ENCODE measurements around the gene LCLAT1. TPM values are rescaled to one million over a fixed set of nuclear protein-coding genes. Genes with fewer than 3 reads are reported as not detected.

The LCLAT1 gene
- total and polyA plus RNA-seq, 4 donors = 2.4 to 14.6 (median 10.7) TPM

DNA sequence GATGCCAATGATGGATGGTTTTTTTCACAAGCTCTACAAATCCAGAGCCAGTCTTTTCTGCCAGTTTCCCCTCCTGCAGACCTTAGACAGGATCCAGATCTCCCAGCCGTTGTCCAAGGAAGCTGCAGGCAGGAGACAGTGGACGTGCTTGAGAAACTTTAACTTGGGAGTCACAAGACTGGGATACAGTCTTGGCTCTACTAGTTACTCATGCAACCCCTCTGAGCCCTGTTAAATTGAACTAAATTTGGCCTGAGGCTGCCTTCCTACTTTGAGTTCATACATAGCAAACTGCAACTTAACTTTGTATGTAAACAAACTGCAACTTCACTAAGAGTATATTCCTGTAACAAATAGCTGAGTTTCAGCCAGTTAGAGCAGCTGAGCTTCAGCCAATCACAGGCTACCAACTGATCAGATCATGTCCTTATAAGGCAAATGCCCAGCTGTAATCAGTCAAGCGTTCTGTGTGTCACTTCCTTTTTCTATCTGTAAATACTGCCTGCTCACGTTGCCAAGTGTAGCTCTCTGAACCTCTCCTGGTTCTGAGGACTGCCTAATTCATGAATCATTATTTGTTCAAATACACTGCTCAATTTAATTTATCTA lies 219.3 kb downstream of the LCLAT1 start:
- no peak for DNase-seq (ENCODE audit: low spot score)
- TF ChIP-seq FOXA2 (IDR thresholded peaks at IDR 0.05) (no peak), SP1 (IDR thresholded peaks at IDR 0.05) (no peak), RAD21 (IDR thresholded peaks at IDR 0.05) (no peak)
- H3K27me3 ChIP-seq (ENCODE audit: control insufficient read depth in 4 of 4, insufficient read depth in 4 of 4, low read length in 3 of 4) = no peaks in the 10 kb centered on the region
- peaks cover 0 to 11% (median under 1%) of the 10 kb centered on the region in 4 donors for H3K9me3 ChIP-seq (ENCODE audit: control insufficient read depth in 4 of 4, low read length in 3 of 4)
- WGBS = 65% methylated on average over 4 of the region's 4 CpGs
- no peak overlapping the region for H3K9ac ChIP-seq (ENCODE audit: low read depth in 1 of 2, low read length in 2 of 2)
- no peak overlapping the region for H3K27ac ChIP-seq (ENCODE audit: low read depth in 1 of 2, low read length in 2 of 2)
- H3K36me3 ChIP-seq (ENCODE audit: control insufficient read depth in 4 of 4, insufficient read depth in 3 of 4, low read depth in 1 of 4, low read length in 3 of 4) = no peaks in the 10 kb centered on the region
- no peak overlapping the region for H3K4me3 ChIP-seq (ENCODE audit: low read depth in 1 of 3, low read length in 3 of 3)
- no peaks in the 10 kb centered on the region for H3K4me1 ChIP-seq (ENCODE audit: control insufficient read depth in 4 of 4, insufficient read depth in 4 of 4, low read length in 3 of 4)

DNA sequence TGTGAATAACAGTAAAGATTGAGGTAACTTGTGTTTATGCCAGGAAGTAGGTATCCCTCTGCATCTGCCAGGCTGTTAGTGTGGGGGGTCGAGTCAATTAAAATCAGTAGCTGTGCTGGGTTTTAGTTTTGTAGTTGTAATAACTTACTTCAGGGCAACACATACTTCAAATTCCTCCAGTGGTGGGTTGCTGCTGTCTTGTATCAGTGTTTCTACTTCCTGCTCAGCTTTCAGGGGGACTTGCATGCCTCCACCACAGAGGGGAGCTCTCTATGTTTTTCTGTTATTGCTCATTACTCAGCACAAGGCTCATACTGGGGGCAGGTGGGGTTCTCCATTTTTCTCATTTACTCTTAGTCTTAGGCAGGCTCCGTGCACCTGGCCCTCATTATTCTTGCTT lies 223.4 kb downstream of the LCLAT1 start:
- DNase-seq (ENCODE audit: low spot score) = peak; percentile 10
- H3K27me3 ChIP-seq (ENCODE audit: control insufficient read depth in 4 of 4, insufficient read depth in 4 of 4, low read length in 3 of 4) = no peaks in the 10 kb centered on the region
- H3K36me3 ChIP-seq (ENCODE audit: control insufficient read depth in 4 of 4, insufficient read depth in 3 of 4, low read depth in 1 of 4, low read length in 3 of 4) = no peaks in the 10 kb centered on the region
- peaks cover 0 to 11% (median under 1%) of the 10 kb centered on the region in 4 donors for H3K9me3 ChIP-seq (ENCODE audit: control insufficient read depth in 4 of 4, low read length in 3 of 4)
- WGBS = 78% methylated on average over 2 of the region's 2 CpGs
- no peak overlapping the region for H3K9ac ChIP-seq (ENCODE audit: low read depth in 1 of 2, low read length in 2 of 2)
- H3K4me1 ChIP-seq (ENCODE audit: control insufficient read depth in 4 of 4, insufficient read depth in 4 of 4, low read length in 3 of 4) = no peaks in the 10 kb centered on the region
- no peak overlapping the region for H3K27ac ChIP-seq (ENCODE audit: low read depth in 1 of 2, low read length in 2 of 2)
- H3K4me3 ChIP-seq (ENCODE audit: low read depth in 1 of 3, low read length in 3 of 3) = no peak overlapping the region
- TF ChIP-seq FOXA2 (IDR thresholded peaks at IDR 0.05) (no peak), GABPA (IDR thresholded peaks at IDR 0.05 in 1 of 2, conservative IDR thresholded peaks at IDR 0.05 in 1 of 2) (no peak), TAF1 (conservative IDR thresholded peaks at IDR 0.05) (no peak)
- TF ChIP-seq, protein P1, sequence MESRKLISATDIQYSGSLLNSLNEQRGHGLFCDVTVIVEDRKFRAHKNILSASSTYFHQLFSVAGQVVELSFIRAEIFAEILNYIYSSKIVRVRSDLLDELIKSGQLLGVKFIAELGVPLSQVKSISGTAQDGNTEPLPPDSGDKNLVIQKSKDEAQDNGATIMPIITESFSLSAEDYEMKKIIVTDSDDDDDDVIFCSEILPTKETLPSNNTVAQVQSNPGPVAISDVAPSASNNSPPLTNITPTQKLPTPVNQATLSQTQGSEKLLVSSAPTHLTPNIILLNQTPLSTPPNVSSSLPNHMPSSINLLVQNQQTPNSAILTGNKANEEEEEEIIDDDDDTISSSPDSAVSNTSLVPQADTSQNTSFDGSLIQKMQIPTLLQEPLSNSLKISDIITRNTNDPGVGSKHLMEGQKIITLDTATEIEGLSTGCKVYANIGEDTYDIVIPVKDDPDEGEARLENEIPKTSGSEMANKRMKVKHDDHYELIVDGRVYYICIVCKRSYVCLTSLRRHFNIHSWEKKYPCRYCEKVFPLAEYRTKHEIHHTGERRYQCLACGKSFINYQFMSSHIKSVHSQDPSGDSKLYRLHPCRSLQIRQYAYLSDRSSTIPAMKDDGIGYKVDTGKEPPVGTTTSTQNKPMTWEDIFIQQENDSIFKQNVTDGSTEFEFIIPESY (IDR thresholded peaks at IDR 0.05) = no peak
- TF ChIP-seq, protein P2, sequence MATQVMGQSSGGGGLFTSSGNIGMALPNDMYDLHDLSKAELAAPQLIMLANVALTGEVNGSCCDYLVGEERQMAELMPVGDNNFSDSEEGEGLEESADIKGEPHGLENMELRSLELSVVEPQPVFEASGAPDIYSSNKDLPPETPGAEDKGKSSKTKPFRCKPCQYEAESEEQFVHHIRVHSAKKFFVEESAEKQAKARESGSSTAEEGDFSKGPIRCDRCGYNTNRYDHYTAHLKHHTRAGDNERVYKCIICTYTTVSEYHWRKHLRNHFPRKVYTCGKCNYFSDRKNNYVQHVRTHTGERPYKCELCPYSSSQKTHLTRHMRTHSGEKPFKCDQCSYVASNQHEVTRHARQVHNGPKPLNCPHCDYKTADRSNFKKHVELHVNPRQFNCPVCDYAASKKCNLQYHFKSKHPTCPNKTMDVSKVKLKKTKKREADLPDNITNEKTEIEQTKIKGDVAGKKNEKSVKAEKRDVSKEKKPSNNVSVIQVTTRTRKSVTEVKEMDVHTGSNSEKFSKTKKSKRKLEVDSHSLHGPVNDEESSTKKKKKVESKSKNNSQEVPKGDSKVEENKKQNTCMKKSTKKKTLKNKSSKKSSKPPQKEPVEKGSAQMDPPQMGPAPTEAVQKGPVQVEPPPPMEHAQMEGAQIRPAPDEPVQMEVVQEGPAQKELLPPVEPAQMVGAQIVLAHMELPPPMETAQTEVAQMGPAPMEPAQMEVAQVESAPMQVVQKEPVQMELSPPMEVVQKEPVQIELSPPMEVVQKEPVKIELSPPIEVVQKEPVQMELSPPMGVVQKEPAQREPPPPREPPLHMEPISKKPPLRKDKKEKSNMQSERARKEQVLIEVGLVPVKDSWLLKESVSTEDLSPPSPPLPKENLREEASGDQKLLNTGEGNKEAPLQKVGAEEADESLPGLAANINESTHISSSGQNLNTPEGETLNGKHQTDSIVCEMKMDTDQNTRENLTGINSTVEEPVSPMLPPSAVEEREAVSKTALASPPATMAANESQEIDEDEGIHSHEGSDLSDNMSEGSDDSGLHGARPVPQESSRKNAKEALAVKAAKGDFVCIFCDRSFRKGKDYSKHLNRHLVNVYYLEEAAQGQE (IDR thresholded peaks at IDR 0.05) = no peak

DNA sequence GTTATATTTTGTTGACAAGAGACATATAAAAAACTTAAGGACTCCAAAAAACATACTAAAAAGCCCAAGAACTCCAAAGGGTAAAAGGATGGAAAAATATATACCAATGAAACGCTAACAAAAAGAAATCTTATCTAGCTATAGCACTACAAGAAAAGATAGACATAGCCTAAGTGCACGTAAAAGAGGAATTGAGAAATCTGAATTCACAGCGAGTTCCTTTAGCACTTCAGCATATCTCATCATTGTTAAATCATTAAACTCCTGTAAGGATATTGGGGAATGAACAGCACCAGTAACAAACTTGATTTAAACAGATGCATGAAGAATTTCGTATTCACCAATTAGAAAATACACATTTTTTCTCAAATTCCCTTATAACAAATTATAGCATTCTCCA lies 226.1 kb downstream of the LCLAT1 start:
- no peak overlapping the region for H3K27ac ChIP-seq (ENCODE audit: low read depth in 1 of 2, low read length in 2 of 2)
- no peak for DNase-seq (ENCODE audit: low spot score)
- H3K27me3 ChIP-seq (ENCODE audit: control insufficient read depth in 4 of 4, insufficient read depth in 4 of 4, low read length in 3 of 4) = no peaks in the 10 kb centered on the region
- TF ChIP-seq HNF4A (conservative IDR thresholded peaks at IDR 0.05) = no peak
- no peak for TF ChIP-seq NR2F2 (IDR thresholded peaks at IDR 0.05)
- TF ChIP-seq, protein P1 (IDR thresholded peaks at IDR 0.05) = no peak
- TF ChIP-seq, protein P3, sequence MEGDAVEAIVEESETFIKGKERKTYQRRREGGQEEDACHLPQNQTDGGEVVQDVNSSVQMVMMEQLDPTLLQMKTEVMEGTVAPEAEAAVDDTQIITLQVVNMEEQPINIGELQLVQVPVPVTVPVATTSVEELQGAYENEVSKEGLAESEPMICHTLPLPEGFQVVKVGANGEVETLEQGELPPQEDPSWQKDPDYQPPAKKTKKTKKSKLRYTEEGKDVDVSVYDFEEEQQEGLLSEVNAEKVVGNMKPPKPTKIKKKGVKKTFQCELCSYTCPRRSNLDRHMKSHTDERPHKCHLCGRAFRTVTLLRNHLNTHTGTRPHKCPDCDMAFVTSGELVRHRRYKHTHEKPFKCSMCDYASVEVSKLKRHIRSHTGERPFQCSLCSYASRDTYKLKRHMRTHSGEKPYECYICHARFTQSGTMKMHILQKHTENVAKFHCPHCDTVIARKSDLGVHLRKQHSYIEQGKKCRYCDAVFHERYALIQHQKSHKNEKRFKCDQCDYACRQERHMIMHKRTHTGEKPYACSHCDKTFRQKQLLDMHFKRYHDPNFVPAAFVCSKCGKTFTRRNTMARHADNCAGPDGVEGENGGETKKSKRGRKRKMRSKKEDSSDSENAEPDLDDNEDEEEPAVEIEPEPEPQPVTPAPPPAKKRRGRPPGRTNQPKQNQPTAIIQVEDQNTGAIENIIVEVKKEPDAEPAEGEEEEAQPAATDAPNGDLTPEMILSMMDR (IDR thresholded peaks at IDR 0.05; ENCODE audit: low read depth, low read length, missing input control) = no peak
- TF ChIP-seq EGR1 (IDR thresholded peaks at IDR 0.05; ENCODE audit: low read depth in 2 of 2) = no peak
- TF ChIP-seq SP1 (IDR thresholded peaks at IDR 0.05) = no peak
- TF ChIP-seq YY1 (IDR thresholded peaks at IDR 0.05) = no peak
- TF ChIP-seq FOXA1 (IDR thresholded peaks at IDR 0.05) = no peak
- TF ChIP-seq HNF4G (IDR thresholded peaks at IDR 0.05) = no peak
- H3K9ac ChIP-seq (ENCODE audit: low read depth in 1 of 2, low read length in 2 of 2) = no peak overlapping the region
- no peaks in the 10 kb centered on the region for H3K36me3 ChIP-seq (ENCODE audit: control insufficient read depth in 4 of 4, insufficient read depth in 3 of 4, low read depth in 1 of 4, low read length in 3 of 4)
- H3K4me3 ChIP-seq (ENCODE audit: low read depth in 1 of 3, low read length in 3 of 3) = no peak overlapping the region
- WGBS = 84% methylated on average over 4 of the region's 4 CpGs
- H3K9me3 ChIP-seq (ENCODE audit: control insufficient read depth in 4 of 4, low read length in 3 of 4) = peaks cover 0 to 11% (median under 1%) of the 10 kb centered on the region in 4 donors
- H3K4me1 ChIP-seq (ENCODE audit: control insufficient read depth in 4 of 4, insufficient read depth in 4 of 4, low read length in 3 of 4) = no peaks in the 10 kb centered on the region
